Hepatocyte (in vitro differentiated cells): ENCODE data around the gene VPS13D. TPM values are rescaled to one million over a fixed set of nuclear protein-coding genes. Genes with fewer than 3 reads are reported as not detected.

Experiments
- DNase-seq: peaks from one replicate; pipeline ENCODE4 v3.0.0-alpha.2; 2016; ENCODE audit warnings: low spot score
- H2AFZ ChIP-seq: fragments of 200-600 bp; sonication (generic); 2 replicates; pipeline ENCODE4 v1.6.0; 2016; ENCODE audit warnings: antibody characterized with exemption, mild to moderate bottlenecking
- H3K27ac ChIP-seq: fragments of 200-600 bp; sonication (generic); 2 replicates; pipeline ENCODE4 v1.5.1; 2016; ENCODE audit warnings: mild to moderate bottlenecking
- H3K27me3 ChIP-seq: fragments of 200-600 bp; sonication (generic); 2 replicates; pipeline ENCODE4 v1.6.1; 2016
- H3K36me3 ChIP-seq: fragments of 200-600 bp; sonication (generic); replicated peaks from 2 replicates; pipeline ENCODE4 v1.5.1; 2016; ENCODE audit warnings: low read depth; ENCODE audit not compliant: insufficient read depth
- H3K4me1 ChIP-seq: fragments of 200-600 bp; sonication (generic); 2 replicates; pipeline ENCODE4 v1.5.1; 2016; ENCODE audit warnings: mild to moderate bottlenecking, moderate library complexity; ENCODE audit not compliant: insufficient read depth
- H3K4me2 ChIP-seq: fragments of 200-600 bp; sonication (generic); 2 replicates; pipeline ENCODE4 v1.6.0; 2016
- H3K4me3 ChIP-seq: fragments of 200-600 bp; sonication (generic); 2 replicates; pipeline ENCODE4 v1.5.1; 2016; ENCODE audit warnings: mild to moderate bottlenecking
- H3K79me2 ChIP-seq: fragments of 200-600 bp; sonication (generic); 2 replicates; pipeline ENCODE4 v1.6.0; 2017; ENCODE audit warnings: mild to moderate bottlenecking
- H3K9me2 ChIP-seq: fragments of 200-600 bp; sonication (generic); replicated peaks from 2 replicates; pipeline ENCODE4 v1.6.0; 2017; ENCODE audit warnings: mild to moderate bottlenecking; ENCODE audit not compliant: insufficient read depth
- H3K9me3 ChIP-seq: fragments of 200-600 bp; sonication (generic); 2 replicates; pipeline ENCODE4 v1.5.1; 2016; ENCODE audit warnings: low read depth, mild to moderate bottlenecking
- H4K20me1 ChIP-seq: fragments of 200-600 bp; sonication (generic); 2 replicates; pipeline ENCODE4 v1.6.0; 2016; ENCODE audit warnings: mild to moderate bottlenecking; ENCODE audit not compliant: insufficient read depth, poor library complexity, severe bottlenecking
- CTCF ChIP-seq: fragments of 200-600 bp; sonication (generic); IDR thresholded peaks from 2 replicates; pipeline ENCODE4 v1.5.1; 2016; ENCODE audit warnings: antibody characterized with exemption, mild to moderate bottlenecking; ENCODE audit not compliant: poor library complexity
- EZH2 ChIP-seq: fragments of 200-600 bp; sonication (generic); IDR thresholded peaks from 2 replicates; pipeline ENCODE4 v1.6.1; 2016; ENCODE audit warnings: antibody characterized with exemption, mild to moderate bottlenecking, borderline replicate concordance
- EZH2phosphoT487 ChIP-seq: fragments of 200-600 bp; sonication (generic); IDR thresholded peaks from one replicate; pipeline ENCODE4 v1.6.1; 2018; ENCODE audit warnings: antibody characterized with exemption, mild to moderate bottlenecking, low read depth, moderate library complexity; ENCODE audit not compliant: unreplicated experiment, severe bottlenecking
- WGBS: methylation state at CpG from one replicate; pipeline ENCODE4 v1.1.6; 2016; ENCODE audit warnings: low lambda C conversion rate; ENCODE audit errors: missing lambda C conversion rate; 5-methylcytosine and 5-hydroxymethylcytosine counted together
- polyA plus RNA-seq: library from polyadenylated mRNA; unstranded; fragments of >200 nt; fragmentation: Nextera tagmentation; extraction: Ambion mirVana; gene quantifications from 2 replicates; pipeline ENCODE4 v1.2.1, GENCODE V29; 2016
- total RNA-seq: library from RNA; depleted of rRNA; stranded (reverse); fragments of >200 nt; gene quantifications from 2 replicates; pipeline ENCODE4 v1.2.3, GENCODE V29; 2014

VPS13D gene
- total and polyA plus RNA-seq, 2 experiments from 2014 or later = 7.3 to 32.2 TPM

GRCh38 chr1:12232221-12232620 is 2.4 kb downstream of the VPS13D start:
- no peak overlapping the region for H3K4me3 ChIP-seq
- no peak overlapping the region for H3K27ac ChIP-seq
- peaks cover 7% of the 10 kb centered on the region for H3K4me1 ChIP-seq
- H3K4me2 ChIP-seq = no peak overlapping the region
- DNase-seq = no peak
- TF ChIP-seq EZH2phosphoT487 (no peak), EZH2 (no peak), CTCF (no peak)
- H3K36me3 ChIP-seq = peaks cover 5% of the 10 kb centered on the region
- no peaks in the 10 kb centered on the region for H4K20me1 ChIP-seq
- peaks cover 59% of the 10 kb centered on the region for H3K79me2 ChIP-seq
- 84% methylated on average over 2 of the region's 2 CpGs for WGBS
- H3K9me2 ChIP-seq = no peaks in the 10 kb centered on the region
- H3K9me3 ChIP-seq = no peaks in the 10 kb centered on the region
- no peak overlapping the region for H2AFZ ChIP-seq
- no peaks in the 10 kb centered on the region for H3K27me3 ChIP-seq

GRCh38 chr1:12244078-12244477 is 14.2 kb downstream of the VPS13D start:
- no peak overlapping the region for H3K4me2 ChIP-seq
- H4K20me1 ChIP-seq = no peaks in the 10 kb centered on the region
- H3K27ac ChIP-seq = no peak overlapping the region
- DNase-seq = no peak
- H3K4me1 ChIP-seq = no peaks in the 10 kb centered on the region
- H3K9me3 ChIP-seq = no peaks in the 10 kb centered on the region
- no peaks in the 10 kb centered on the region for H3K9me2 ChIP-seq
- 70% methylated on average over 2 of the region's 2 CpGs for WGBS
- no peaks in the 10 kb centered on the region for H3K27me3 ChIP-seq
- H3K4me3 ChIP-seq = no peak overlapping the region
- TF ChIP-seq CTCF (peak; percentile 13), EZH2 (no peak), EZH2phosphoT487 (no peak)
- no peaks in the 10 kb centered on the region for H3K36me3 ChIP-seq
- H2AFZ ChIP-seq = no peak overlapping the region
- no peaks in the 10 kb centered on the region for H3K79me2 ChIP-seq

- H3K36me3 ChIP-seq = no peaks in the 10 kb centered on the region
- H3K27ac ChIP-seq = no peak overlapping the region
- no peaks in the 10 kb centered on the region for H3K9me2 ChIP-seq
- H3K79me2 ChIP-seq = no peaks in the 10 kb centered on the region
- H2AFZ ChIP-seq = no peak overlapping the region
- 94% methylated on average over 5 of the region's 5 CpGs for WGBS
- DNase-seq = no peak
- no peaks in the 10 kb centered on the region for H3K9me3 ChIP-seq
- H3K4me2 ChIP-seq = no peak overlapping the region
- H3K27me3 ChIP-seq = no peaks in the 10 kb centered on the region
- H3K4me1 ChIP-seq = no peaks in the 10 kb centered on the region
- TF ChIP-seq EZH2 (no peak), EZH2phosphoT487 (no peak), CTCF (no peak)
- no peak overlapping the region for H3K4me3 ChIP-seq
- H4K20me1 ChIP-seq = no peaks in the 10 kb centered on the region
Observed at GRCh38 chr1:12244585-12244984, 14.8 kb downstream of the VPS13D start.

- no peaks in the 10 kb centered on the region for H3K36me3 ChIP-seq
- H3K27ac ChIP-seq = no peak overlapping the region
Observed at GRCh38 chr1:12245116-12245515, 15.3 kb downstream of the VPS13D start.

More at GRCh38 chr1:12245116-12245515, 15.3 kb downstream of the VPS13D start:
- H3K9me2 ChIP-seq = no peaks in the 10 kb centered on the region
- H4K20me1 ChIP-seq = no peaks in the 10 kb centered on the region
- DNase-seq = no peak
- H3K9me3 ChIP-seq = no peaks in the 10 kb centered on the region
- H3K4me2 ChIP-seq = no peak overlapping the region
- no peak overlapping the region for H3K4me3 ChIP-seq
- no peak overlapping the region for H2AFZ ChIP-seq
- H3K79me2 ChIP-seq = no peaks in the 10 kb centered on the region
- WGBS = 82% methylated on average over 3 of the region's 3 CpGs
- H3K27me3 ChIP-seq = no peaks in the 10 kb centered on the region
- no peaks in the 10 kb centered on the region for H3K4me1 ChIP-seq
- TF ChIP-seq EZH2phosphoT487 = no peak
- TF ChIP-seq EZH2 = no peak
- no peak for TF ChIP-seq CTCF
